GM21576 (cell line): ENCODE data around the gene TBCC.
A peak's percentile ranks its signal among the peaks of the same experiment; 100 is the strongest.

Source experiments
- ATAC-seq: cut with Tn5 transposase; IDR thresholded peaks from one replicate; pipeline ENCODE4 v1.9.1; 2021; ENCODE audit warnings: mild to moderate bottlenecking, moderate library complexity; ENCODE audit not compliant: unreplicated experiment

TBCC gene

DNA sequence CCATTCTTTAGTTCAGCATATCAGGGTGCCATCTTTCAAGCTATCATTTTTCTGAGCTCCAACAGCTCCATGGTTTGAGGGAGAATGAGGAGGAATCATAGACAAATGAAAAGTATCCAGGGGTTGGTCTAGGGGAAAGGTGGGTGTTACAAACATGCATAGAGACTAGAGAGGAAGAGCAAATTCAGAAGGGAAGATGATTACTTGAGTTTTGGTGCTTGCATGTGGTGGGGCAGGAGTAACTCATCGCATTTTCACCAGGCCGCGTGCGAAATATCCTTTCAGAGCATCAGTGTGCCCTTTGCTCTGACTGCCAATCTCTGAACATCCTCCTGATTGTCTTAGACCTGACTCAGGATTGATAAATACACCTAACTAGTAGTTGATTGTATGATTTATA, 28.3 kb upstream of the TBCC start:
- ATAC-seq: no peak

DNA sequence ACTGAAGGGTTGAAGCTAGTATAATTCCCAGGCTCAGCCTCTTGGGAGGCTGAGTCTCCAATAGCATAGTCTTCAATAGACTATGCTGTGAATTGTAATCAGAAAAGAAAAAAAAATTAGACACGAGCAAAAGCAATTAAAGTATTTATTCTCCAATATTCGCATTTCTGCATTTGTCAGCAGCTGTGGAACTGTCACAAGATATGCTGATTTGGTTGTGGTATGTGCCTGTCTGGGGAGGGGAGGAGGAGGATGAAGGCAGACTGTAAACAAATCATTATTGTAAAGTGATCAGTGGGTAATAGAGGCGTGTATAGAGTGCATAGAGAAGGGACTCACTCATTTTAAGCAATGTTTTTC, 25.8 kb upstream of the TBCC start:
- ATAC-seq: no peak

DNA sequence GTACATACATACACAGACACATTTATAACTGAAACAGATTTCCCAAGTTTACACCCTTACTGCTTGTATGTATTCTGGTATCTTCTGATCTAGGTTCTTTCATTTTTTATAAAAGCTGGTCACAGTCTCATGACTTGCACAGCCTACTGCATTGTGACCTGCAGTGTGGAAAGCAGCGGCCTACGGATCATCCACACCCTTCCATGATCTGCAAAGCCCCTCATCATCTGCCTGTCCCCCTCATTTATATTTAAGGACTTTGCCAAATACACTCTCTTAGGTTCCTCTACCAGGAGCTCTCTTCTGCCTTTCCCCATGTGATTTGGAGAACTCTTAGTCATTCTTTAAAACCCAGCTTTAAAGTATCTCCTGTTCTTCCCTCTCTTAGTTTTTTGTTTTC, 23.9 kb upstream of the TBCC start:
- ATAC-seq: no peak

DNA sequence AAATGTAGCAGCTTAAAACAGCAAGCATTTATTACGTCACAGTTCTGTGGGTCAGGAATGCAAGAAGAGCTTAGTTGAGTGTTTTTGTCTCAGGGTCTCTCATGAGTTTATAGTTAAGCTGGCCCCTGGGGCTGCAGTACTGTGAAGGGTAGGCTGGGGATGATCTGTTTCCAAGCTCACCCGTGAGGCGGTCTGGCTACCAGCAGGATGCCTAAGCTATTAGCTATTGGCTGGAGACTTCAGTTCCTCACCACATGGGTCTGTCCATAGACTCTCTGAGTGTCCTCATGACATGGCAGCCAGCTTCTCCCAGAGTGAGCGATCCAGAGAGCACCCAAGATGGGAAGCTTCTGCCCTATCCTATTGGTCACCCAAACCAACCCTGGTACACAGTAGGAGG, 23.1 kb upstream of the TBCC start:
- no peak for ATAC-seq

DNA sequence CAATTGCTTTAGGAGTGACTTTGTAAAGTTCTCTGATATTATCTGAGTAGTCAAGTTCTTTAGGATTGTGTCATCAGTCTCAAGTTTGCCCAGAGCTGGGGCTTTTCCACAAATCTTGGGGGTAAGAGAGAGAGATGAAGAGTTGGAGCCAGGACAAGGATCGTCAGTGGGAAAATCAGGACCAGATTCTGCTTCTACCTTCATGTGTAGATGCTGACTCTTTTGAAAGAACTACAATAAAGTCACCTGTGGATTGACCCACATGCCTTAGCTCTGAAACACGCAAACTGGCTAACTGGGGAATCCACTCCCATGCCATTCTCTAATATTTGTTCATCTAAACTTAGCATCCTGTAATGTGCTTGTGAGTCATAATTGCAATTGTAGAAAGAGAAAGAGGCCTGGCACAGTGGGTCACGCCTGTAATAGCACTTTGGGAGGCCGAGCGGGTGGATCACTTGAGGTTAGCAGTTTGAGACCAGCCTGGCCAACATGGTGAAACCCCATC, 20.3 kb upstream of the TBCC start:
- ATAC-seq: no peak

DNA sequence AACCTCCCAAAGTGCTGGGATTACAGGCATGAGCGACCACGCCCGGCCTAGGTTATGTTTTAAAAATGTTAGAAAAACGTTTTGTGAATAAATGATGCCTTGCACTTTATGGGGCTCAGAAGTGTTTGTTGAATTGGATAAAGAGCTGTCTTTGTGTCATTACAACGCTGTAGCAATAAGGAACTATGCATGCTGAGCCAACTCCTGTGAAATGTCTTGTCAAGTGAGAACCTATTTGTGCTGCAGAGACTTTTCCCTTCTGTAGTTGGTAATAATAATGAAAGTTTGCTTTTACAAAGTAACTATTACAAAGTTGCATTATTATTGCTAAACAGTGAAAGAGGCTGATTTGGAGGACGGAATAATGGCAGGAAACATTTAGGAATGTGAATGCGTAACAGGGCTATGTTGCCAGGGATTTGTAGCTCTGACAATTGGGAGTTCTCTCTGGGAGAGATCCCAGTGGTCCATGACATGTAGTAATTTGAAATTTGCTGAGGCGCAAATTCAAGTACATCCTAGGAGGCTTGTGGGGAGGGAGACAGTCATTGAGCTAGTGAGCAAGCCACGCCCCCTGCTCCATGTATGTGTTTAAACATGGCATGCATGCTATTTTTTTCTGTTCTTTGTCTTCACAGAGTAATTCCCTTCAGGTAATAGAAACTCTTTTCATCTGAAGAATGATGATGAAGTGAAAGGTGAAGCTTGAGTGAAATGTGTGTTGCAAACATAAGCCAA, 19.2 kb upstream of the TBCC start:
- no peak for ATAC-seq

DNA sequence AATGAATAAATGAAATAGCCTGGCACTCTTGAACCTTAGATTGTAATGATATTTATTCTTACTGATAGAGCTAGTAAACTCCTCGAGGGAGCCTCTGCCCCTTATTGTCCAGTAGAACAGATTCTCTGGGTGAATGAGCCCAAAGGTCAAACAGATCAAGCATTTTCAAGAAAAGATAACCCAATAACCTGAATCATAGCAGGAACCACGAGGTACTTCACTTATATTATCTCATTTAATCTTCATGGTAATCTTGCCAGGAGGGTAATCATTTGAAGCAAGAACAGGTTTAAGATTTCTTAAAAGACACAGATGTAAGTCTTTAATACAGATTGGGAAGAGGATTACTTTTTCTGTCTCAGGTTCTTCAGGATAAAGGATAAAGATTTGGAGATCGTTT, 17.0 kb upstream of the TBCC start:
- ATAC-seq: no peak

DNA sequence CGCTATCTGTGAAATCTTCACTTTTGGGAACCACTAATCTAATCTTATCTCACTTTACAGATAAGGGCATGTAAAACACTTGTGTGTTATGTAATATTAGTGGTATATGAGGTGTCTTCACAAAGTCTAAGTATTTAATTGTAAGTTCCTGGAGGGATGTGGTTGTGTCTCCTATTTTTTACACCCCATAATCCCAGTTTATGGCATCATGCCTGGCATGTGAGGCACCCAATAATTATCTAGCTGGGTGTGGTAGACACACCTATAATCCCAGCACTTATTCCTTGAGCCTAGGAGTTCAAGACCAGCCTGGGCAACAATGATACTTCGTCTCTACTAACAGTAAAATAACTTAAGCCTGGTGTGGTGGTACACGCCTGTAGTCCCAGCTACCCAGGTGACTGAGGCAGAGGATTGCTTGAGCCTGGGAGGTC, 16.5 kb upstream of the TBCC start:
- no peak for ATAC-seq

DNA sequence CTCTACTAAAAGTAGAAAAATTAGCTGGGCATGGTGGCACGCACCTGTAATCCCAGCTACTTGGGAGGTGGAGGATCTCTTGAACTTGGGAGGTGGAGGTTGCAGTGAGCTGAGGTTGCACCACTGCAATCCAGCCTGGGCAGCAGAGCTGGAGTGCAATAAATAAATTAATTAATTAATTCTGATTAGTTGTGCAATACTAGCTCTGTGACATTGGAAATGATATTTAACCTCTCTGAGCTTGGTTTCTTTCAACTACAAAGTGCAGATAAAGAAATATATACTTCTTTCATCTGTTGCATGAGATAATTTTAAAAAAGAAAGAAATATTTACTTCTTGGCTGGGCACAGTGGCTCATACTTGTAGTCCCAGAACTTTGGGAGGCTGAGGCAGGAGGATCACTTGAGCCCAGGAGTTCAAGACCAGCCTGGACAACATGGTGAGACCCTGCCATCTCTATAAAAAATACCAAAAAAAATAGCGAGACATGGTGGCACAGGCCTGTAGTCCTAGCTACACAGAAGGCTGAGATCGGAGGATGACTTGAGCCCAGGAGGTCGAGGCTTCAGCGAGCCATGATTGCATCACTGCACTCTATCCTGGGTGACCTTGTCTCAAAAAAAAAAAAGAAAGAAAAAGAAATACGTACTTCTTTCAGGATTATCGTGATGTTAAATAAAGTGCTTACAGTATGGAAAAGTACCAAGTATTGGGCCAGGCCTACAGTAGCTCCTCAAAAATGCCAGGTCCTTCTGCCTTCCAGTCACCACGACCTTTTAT, 15.6 kb upstream of the TBCC start:
- ATAC-seq: no peak

DNA sequence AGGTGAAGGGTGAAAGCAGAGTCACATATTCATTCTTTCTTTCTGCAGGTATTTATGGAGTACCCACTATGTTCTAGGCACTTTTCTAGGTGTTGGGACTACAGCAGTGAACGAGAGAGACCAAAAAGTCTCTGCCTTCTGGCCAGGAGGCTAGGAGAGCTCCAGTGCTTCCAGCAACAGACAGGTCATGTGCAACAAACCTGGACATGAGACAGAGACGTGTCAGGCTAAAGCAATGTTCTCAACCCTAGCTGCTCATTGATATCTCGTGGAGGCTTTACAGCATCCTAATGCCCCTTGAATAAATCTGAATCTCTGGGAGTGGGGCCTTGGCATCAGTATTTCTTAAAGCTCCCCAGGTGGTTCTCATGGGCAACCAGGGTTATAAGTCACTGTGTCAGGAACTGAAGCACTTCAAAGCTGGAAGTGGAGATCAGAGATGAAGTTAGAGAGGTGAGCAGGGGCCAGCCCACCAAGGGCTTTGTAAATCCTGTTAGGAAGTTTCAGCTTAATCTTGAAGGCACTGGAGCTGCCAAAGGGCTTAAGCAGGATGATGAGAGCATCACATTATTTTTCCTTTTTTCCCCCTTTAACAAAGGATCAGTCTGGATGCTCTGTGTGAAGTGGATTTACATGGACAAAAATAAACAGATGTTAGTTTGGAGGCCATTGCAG, 13.0 kb upstream of the TBCC start:
- ATAC-seq: no peak

DNA sequence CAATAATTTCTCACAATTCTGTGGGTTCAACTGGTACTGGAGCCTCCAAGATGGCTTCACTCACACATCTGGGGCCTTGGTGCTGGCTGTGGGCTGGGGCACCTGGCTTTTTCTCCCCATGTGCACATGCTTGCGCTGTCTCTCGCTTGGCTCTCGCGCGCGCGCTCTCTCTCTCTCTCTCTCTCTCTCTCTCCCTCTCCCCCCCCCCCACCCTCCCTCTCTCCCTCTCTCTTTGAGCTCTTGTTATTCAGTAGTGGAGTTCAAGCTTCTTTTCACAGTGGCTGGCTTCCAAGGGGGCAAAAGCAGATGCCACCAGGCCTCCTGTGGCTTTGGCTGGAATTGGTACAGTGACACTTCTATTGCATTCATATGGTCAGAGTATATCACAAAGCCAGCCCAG, 10.8 kb upstream of the TBCC start:
- no peak for ATAC-seq

DNA sequence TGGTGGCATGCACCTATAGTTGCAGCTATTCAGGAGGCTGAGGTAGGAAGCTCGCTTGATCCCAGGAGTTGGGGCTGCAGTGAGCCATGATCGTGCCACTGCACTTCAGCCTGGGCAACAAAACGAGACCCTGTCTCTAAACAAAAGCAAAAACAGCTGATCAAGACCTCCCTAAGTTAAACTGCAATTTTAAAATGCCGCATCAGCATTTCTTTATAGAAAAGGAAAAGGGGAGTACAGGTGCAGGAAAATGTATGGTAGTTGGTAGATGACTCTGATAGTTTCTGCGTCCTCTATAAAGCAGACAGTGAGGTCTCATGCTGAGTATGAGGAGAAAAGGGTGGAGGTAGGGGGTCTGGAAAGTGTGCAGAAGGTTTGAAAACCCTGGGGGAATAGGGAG, 8.9 kb upstream of the TBCC start:
- no peak for ATAC-seq

DNA sequence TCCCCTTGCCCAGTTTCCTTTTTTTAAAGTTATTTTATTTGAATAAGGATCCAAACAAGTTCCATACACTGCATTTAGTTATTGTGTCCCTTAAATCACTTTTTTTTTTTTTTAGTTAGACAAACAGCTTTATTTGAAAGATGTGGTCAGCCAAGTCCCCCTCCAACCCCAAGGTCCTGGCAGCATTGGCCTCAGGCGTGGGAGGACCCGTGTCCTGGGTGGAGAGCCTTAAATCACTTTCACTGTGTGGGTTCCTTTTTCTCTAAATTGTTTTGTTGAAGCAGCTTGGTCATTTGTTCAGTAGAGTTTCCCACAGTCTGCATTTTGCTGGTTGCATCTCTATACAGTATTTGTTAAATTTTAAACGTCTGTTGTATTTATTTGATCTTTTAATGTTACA, 5.2 kb upstream of the TBCC start:
- ATAC-seq: no peak

DNA sequence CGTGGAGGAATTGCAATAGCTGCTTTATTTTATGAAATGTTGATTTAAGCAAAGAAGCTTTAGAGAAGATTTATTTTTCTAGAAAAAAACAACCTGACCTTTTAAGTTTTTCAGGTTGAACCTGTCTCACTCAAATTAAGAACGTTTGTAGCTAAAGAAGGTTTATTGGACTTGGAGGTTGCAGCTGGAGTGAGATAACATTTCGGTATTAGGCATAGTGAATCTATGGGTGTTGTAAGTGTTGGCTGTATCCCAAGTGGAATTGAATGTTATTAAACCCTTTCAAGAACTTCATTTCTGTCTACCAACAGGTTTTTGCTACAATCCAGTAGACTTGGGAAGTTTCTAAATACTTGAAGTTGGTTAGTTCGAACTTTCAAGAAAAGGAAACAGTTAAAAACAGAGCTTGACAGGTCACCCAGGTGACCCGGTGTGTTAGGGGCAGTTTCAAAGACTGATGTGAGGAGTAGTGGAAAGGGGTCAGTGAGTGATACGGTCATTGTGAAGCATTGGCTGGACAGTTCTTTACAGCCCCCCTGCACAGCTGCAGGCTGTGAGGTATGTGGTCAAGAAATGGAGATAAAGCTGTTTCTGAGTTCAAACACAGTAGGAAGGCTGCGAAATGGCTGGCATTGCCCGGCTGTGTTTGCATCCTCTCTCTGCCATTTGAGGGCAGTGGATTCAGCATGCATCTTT, 2.4 kb upstream of the TBCC start:
- no peak for ATAC-seq

DNA sequence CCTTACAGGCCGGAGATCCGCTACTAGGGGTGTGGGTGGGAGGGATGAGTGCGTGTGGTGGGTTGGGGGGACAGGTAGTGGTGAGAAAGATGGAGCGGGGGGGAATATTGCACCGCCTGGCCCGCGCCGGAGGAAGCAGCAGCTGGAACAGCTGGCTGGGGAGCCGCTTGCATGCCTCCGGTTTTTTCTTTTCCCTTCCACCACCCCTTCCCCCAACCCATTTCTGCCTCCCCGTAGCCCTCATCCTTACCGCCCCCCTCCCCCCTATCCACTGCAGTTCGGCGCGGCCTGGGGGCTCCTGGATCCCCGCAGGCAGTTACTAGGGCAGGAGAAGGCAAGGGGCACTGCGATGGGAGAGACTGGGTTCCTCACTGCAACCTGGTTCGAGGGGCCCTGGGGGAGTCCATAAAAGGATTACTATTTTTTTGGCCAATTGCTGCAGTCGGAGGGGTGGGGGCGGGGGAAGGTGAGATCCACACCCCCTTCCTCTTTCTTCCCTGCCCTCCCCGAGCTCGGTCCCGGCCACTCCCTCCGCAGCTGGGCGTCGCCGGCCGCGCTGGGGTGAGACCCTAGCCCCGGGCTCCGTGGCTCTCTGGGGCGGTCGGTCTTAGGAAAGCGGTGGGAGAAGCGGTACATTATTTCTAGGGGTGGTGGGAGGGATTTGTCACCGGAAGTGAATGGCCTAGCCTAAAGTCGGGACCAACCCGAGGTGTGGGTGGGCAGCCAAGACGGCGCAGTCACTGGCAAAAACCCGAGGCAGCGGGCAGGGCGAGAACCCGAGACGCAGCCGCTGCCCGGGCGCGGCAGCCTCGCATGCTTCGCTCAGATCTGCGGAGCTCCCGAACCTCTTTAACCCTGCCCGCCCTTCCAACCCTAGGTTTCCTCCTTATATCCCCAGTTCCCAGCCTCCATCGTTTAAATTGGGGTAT, 824 bp upstream of the TBCC start:
- peak; percentile 50 for ATAC-seq

DNA sequence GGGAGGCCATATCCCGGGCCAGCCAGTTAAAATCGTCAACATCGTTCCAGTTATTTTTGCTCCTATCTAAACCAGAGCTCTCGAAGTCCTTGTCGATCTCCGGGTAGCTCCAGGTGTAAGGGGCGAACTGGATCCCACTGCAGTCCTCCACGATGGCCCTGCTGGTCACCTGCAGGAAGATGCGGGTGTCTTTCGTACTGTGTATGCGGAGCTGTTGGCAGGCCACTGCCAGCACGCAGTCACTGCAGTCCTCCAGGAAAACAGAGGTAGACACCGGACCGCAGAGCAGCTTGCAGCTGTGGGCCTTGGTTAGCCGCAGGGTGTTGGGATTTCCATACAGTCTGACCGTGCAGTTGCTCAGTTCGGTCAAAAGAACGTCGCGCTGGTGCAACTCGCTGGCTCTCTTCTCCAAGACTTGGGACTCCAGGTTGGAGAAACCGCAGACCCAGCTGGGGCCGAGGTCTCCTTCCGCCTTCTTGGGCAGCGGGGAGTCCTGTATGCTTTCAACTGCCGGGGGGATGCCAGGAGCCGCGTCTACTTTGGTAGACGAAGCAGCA, 742 bp downstream of the TBCC start:
- ATAC-seq: no peak

DNA sequence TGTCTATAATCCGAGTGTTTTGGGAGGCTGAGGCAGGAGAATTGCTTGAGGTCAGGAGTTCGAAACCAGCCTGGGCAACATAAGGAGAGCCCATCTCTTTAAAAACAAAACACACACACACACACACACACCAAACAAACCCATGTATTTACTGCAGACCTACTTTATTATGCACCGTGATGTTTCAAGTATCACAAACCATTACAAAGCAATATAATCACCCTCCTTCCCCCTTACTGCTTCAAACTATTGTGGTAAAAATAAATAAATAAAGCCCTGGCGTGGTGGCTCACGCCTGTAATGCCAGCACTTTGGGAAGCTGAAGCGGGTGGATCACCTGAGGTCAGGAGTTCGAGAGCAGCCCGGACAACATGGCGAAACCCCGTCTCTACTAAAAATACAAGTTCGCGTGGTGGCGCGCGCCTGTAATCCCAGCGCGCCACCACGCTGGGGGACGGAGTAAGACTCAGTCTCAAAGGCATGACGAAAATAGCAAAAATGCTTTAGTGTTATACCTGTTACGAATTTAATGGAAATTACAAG, 1.5 kb downstream of the TBCC start:
- no peak for ATAC-seq

DNA sequence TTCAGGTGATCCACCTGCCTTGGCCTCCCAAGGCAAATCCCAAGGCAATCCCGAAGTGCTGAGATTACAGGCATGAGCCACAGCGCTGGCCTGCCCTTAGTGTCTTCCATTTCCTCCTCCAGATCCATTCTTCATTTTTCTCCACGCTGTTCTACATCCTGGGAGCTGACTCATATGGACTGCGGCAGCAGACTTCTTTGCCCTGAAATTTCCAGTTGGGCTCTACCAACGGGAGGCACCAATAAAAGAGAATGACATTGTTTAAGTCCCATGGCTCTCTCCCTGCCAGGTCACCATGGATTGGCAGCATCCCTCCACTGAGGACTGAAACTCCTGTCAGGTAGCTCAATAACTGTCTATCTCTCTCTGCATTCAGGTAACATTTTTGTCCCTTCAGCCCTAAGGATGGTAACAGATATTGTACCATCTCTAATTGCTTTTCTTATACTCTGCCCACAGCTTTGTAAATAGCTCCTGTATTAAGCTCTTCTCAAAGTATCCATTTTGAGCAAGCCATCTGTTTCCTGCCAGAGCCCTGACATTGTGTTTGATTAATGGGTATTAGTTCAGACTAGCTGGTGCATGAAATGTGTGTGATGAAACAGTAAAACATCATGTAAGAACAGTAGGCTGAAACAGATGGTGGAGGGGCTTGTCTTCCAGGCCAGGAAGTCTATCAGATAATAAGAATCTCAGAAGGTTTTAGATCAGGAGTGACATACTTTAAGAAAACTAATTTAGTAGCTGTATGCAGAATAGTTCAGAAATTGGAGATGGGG, 3.6 kb downstream of the TBCC start:
- no peak for ATAC-seq

DNA sequence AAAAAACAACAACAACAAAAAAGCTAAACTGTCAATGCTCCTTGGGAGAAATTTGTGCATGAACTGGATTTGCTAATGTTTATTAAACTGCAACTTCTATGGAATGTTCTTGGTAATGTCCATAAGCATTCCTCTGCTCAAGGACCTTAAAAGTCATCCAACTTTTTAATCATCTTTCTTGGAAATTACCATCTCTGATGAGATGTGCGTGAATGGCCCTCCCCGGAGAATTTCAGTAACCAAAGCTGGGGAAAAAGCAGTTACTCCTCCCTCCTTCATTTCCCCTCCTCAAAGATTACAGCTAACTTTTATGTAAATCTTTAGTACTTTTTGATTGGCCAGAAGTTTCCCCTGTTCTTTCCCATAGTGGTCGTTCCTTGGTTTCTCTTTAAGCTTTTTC, 5.2 kb downstream of the TBCC start:
- ATAC-seq: no peak
